Measurements from ENCODE around the gene GOLT1A.

GOLT1A gene

DNA sequence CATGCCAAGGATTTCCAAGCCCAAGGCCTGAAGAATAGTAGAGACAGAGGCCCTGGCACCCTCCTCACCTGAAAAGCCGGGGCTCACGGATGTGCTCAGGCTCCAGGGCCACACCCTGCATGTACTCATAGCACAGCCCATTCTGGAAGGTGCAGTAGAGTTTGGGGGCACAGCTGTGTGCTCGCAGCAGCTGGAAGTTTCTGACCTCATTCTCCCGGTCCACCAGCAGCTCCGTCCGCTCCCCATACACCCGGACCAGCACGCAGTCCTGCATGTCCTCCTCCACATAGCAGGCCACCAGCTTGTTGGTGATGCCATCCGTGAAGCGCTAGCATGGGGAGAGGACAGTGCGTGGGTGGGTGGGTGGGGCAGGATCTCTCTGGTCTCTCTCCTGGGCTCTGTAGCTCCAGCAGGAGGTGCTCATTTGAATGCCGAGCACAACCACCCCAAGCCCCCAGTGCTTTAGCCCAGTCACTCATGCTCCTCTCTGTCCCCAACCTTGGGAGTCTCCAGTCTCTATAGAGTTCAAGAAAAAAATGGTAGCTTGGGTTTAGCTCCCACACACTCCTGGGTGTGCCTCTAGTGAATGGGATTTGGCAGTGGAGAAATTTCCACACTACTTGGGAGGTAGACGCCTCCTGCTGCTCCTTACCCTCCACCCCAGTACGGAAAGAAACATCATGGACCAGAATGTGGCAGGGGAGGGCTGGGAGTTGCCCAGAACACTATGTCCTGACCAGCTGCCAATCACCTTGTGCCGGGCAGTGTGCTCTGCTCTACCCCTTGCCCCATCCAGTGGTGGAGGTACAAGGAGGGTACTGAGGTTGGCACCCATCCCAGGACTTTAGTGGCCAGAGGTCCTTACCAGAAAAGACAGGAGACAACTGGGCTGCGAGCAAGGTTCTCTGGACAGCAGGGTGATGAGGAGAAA lies 63.9 kb downstream of the GOLT1A start:
- Mint-ChIP-seq H3K27ac (no peak overlapping the region), H3K9me3 (no peaks in the 10 kb centered on the region), H3K4me1 (peaks cover 5% of the 10 kb centered on the region), H3K4me3 (peak overlapping the region; percentile 21 to 43), H3K27me3 (peaks cover 10% of the 10 kb centered on the region)
- ATAC-seq (no peak), DNase-seq (no peak)

DNA sequence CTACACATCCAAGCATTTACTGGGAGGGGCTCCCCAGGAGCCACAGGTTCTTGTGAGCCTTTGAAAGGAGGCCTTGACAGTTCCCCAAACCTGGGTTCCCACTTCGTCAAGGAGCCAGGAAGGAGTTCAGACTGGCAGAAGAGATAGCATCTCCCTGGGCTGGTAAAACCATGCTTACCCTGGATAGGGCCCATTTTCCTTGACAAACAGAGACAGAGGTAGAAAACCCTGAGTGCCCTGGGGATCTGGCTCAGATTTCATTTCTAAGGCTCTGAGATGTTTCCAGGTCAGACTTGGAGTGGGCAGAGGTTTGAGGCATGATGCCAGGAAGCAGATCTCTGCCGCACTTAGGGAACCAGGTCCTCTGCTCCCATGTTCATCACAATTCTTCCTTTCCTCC lies 64.7 kb downstream of the GOLT1A start:
- Mint-ChIP-seq H3K4me3 (no peak overlapping the region), H3K9me3 (no peaks in the 10 kb centered on the region), H3K27me3 (peaks cover 10% of the 10 kb centered on the region), H3K27ac (no peak overlapping the region), H3K4me1 (peaks cover 5% of the 10 kb centered on the region)
- ATAC-seq (no peak), DNase-seq (no peak)

All from stimulated activated naive CD8-positive, alpha-beta T cell treated with anti-CD3 and anti-CD28 coated beads, Interleukin-15, amount 100 ng/mL, for 72 hours (primary cell).